PC-9 (cell line): Measurements from ENCODE around the gene MCM3.

ENCODE experiments used
- CTCF ChIP-seq: fragments of 200-600 bp; sonication (generic); conservative IDR thresholded peaks from 2 replicates; pipeline ENCODE4 v1.6.1; 2017; ENCODE audit warnings: mixed run types, antibody characterized with exemption, mild to moderate bottlenecking, moderate library complexity
- EZH2 ChIP-seq: fragments of 200-600 bp; sonication (generic); IDR thresholded peaks from 2 replicates; pipeline ENCODE4 v1.8.0; 2017; ENCODE audit warnings: antibody characterized with exemption, low read depth

- TF ChIP-seq CTCF (no peak), EZH2 (no peak)
Observed at GRCh38 chr6:52326540-52327364, 42.2 kb upstream of the MCM3 start.
